Dermis blood vessel endothelial cell (primary cell): ENCODE data around the gene PCP4L1. TPM values are rescaled to one million over a fixed set of nuclear protein-coding genes. Genes with fewer than 3 reads are reported as not detected.
A peak's percentile ranks its signal among the peaks of the same experiment; 100 is the strongest.
"Not testable (repeated sequence)": the region's sequence is repeated elsewhere in the genome, so short reads cannot be mapped to it uniquely, and the experiment has no call there.

Experiments used
- DNase-seq: peaks from one replicate; pipeline ENCODE4 v3.0.0; 2010
- total RNA-seq: library from RNA; depleted of rRNA; stranded (reverse); fragments of >200 nt; gene quantifications from 2 replicates; pipeline ENCODE4 v1.2.3, GENCODE V29; 2014

PCP4L1 gene
- total RNA-seq, 1 donor from 2014 or later: not detected

- DNase-seq: peak; percentile 29
These were observed 28.6 kb upstream of the PCP4L1 start for GRCh38 chr1:161229896-161230295.

- DNase-seq: no peak
These were observed 27.8 kb upstream of the PCP4L1 start for GRCh38 chr1:161230762-161231161.

GRCh38 chr1:161233102-161233501 is 25.4 kb upstream of the PCP4L1 start:
- no peak for DNase-seq

- no peak for DNase-seq
These were observed 22.4 kb upstream of the PCP4L1 start for GRCh38 chr1:161235957-161236775.

- DNase-seq: no peak
These were observed 20.5 kb upstream of the PCP4L1 start, which contains the start of gene NR1I3 for GRCh38 chr1:161238039-161238473. TSS of gene NR1I3 (minus strand) at chr1:161238203. CDS start at chr1:161236565, 1,638 bp downstream.

GRCh38 chr1:161241682-161242081 is 16.9 kb upstream of the PCP4L1 start:
- DNase-seq: no peak

GRCh38 chr1:161242313-161242712 is 16.2 kb upstream of the PCP4L1 start:
- no peak for DNase-seq

GRCh38 chr1:161244888-161245287 is 13.7 kb upstream of the PCP4L1 start:
- no peak for DNase-seq

- DNase-seq: not testable (repeated sequence)
These were observed 8.4 kb upstream of the PCP4L1 start for GRCh38 chr1:161250100-161250499.

- DNase-seq: no peak
These were observed 7.7 kb upstream of the PCP4L1 start for GRCh38 chr1:161250829-161251228.

- DNase-seq: no peak
These were observed 7.0 kb upstream of the PCP4L1 start for GRCh38 chr1:161251579-161251978.

GRCh38 chr1:161255302-161255701 is 3.2 kb upstream of the PCP4L1 start:
- DNase-seq: not testable (repeated sequence)

GRCh38 chr1:161255955-161256520 is 2.5 kb upstream of the PCP4L1 start:
- not testable (repeated sequence) for DNase-seq

- DNase-seq: not testable (repeated sequence)
These were observed 1.4 kb upstream of the PCP4L1 start for GRCh38 chr1:161257109-161257508.

- no peak for DNase-seq
These were observed 779 bp downstream of the PCP4L1 start for GRCh38 chr1:161259345-161259702.

- no peak for DNase-seq
These were observed 1.2 kb downstream of the PCP4L1 start for GRCh38 chr1:161259765-161260164.

GRCh38 chr1:161260376-161261260 is 2.1 kb downstream of the PCP4L1 start:
- DNase-seq: no peak

- DNase-seq: no peak
These were observed 3.0 kb downstream of the PCP4L1 start for GRCh38 chr1:161261261-161262235.

GRCh38 chr1:161265305-161265704 is 6.8 kb downstream of the PCP4L1 start:
- no peak for DNase-seq

GRCh38 chr1:161266202-161266601 is 7.7 kb downstream of the PCP4L1 start:
- DNase-seq: no peak

GRCh38 chr1:161266836-161267235 is 8.3 kb downstream of the PCP4L1 start:
- no peak for DNase-seq

- no peak for DNase-seq
These were observed 8.8 kb downstream of the PCP4L1 start for GRCh38 chr1:161267321-161267720.
